Stimulated activated CD4-positive, alpha-beta T cell treated with anti-CD3 and anti-CD28 coated beads, Interleukin-2, amount 100 ng/mL, for 48 hours (primary cell): ENCODE results near the gene TXK.
A peak's percentile ranks its signal among the peaks of the same experiment; 100 is the strongest.

Experiments
- DNase-seq, 2 donors: peaks; one replicate each; pipeline ENCODE4 v3.0.0-alpha.2; 2020

Gene TXK

DNA sequence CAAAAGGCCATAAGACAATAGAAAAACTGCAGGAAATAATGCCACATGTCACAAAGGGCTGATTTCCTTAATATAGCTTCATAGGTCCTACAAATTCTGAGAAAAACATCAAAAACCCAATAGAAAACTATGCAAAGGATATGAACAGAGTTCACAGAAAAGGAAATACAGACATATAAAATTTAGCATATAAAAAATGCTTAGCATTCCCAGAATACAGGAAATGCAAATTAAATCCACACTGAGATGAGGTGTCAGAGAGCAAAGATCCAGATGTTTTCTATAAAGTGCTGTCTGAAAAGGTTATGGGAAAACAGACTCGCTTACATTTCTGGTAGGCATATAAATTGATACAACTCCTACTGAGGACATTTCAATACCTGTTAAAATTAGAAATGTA lies 33.8 kb downstream of the TXK start:
- no peak for DNase-seq

DNA sequence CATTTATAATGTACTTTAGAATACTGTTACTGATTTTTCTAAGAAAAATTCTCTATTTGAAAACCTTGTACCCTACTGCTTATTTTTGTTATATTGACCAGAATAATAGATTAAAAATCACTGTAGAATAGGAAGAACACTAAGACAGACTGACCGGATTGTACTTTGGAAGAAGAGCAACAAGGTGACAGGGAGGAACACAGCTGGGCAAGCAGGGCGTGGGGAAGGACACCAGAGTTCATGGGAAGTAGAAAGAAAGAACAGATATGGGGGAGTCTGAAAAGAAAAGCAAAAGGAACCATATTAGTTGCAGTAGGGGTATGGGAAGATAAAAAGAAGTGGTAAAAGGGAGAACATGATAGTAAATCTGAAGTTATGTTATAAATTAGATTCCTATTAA lies 38.6 kb downstream of the TXK start:
- DNase-seq = no peak

DNA sequence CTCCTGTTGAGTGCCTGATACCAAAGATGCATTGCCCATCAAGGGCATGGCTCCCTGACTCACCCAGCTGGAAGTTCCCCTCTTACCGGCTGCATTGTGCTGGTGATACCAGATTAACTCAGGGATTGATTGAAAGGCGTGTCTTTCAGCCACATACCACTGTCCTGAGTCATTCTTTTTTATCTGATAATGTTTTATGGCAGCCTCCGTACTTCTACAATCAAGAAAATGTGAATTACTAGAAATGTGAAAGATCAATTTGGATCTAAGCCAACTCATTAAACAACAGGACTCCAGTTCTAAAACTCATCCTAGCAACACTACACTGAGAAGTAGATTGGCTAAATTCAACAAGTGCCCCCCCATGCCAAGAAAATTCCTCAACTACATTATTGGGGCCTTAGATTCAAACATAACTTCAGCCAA lies 40.0 kb downstream of the TXK start:
- peak; percentile 26 to 32 for DNase-seq

DNA sequence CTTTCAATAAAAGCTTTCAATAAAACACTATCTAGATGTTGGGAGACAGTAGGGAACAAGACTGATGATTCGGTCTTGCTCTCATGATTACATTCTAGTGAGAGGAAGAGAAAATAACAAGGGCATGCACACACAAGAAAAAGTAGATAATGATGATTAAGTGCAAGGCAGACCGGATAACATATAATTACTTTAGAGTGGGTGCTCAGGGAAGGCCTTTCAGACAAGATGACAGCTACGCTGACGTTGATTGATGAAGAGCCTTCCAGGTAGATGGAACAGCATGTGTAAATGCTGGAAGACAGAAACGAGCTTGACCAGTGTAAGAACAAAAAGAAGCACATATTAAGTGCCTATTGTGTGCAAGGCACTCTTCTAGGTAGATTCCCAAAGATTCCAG lies 43.4 kb downstream of the TXK start:
- no peak for DNase-seq

DNA sequence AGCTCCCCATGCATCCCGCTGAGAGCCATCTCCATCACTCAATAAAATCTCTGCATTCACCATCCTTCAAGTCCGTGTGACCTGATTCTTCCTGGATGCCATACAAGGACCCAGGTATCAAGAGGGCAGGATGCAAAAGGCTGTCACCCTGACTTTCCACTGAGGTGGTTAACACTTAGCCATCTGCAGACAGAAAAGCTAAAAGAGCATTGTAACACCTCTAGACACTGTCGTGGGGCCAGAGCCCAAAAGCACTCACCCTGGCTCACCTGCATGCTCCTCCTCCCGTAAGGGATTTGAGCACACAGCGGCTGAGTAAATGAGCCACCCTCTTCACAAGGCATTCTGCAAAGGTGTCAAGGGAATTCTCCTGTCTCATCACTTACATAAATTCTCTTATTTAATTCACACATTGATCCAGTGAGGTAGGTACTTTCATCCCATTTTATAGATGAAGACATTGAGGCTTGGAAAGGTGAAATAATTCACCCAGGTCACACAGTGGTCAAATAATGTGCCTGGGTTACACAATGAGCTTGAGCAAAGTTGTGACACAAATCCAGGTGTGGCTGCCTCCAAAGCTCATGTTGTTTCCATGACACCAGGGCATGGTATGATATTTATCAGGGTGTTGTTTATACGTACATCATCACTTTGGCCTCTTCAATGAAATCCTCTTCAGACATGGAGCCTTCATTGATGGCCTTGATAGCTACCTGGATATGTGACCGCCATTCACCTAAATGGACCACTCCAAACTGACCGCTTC lies 48.0 kb downstream of the TXK start:
- DNase-seq = no peak

DNA sequence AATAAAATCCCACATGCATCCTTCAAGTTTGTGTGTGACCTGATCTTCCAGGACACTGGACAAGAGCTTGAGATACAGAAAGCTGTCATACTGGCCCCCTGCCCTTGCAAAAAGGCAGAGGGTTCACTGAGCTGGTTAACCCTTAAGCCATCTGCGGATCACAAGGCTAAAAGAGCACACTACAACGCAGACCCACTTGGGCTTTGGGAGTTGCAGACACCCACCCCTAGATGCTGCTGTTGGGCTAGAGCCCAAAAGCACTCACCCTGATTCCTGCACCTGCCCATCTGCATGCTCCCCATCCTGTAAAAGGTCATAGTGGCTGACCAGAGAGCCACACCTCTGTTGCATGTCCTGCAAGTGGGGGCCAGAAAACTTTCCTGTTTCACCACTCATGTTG lies 51.1 kb downstream of the TXK start:
- DNase-seq = no peak

DNA sequence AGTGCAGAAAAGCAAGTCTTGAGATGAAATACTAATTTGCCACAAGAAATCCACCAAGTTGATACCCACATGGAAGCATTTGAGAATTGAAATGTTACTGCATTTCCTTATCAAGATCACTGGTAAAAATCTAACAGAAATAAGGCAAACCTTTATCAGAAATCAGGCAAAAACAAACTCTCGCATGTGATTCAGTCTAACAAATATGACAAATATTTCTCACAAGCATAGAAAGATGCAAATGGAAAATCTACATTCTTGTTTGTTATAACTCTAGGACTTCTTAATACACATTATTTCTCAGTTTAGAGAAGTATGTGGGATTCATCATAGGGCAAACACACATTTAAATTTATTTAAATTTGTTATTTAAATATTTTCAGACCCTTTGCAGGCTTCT lies 52.9 kb downstream of the TXK start:
- no peak for DNase-seq

DNA sequence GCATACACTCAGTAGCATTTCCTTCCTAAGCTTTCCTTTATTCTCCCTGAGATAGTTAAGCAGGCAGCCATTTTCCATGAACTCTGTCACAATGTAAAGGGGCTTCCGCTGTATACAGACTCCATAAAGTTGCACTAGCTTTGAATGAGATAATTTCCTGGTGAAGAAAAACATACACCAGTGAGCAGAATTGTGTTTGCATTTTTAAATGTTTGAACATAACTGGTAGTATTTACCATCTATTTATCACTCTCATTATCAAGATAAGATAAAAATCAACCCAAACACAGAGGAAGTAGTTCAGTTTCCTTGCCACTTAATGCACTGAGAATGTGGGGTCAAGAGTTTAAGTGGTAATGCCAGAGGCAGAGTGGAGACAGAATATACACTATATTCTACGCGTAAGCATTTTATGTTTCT lies 54.1 kb downstream of the TXK start:
- DNase-seq = no peak

DNA sequence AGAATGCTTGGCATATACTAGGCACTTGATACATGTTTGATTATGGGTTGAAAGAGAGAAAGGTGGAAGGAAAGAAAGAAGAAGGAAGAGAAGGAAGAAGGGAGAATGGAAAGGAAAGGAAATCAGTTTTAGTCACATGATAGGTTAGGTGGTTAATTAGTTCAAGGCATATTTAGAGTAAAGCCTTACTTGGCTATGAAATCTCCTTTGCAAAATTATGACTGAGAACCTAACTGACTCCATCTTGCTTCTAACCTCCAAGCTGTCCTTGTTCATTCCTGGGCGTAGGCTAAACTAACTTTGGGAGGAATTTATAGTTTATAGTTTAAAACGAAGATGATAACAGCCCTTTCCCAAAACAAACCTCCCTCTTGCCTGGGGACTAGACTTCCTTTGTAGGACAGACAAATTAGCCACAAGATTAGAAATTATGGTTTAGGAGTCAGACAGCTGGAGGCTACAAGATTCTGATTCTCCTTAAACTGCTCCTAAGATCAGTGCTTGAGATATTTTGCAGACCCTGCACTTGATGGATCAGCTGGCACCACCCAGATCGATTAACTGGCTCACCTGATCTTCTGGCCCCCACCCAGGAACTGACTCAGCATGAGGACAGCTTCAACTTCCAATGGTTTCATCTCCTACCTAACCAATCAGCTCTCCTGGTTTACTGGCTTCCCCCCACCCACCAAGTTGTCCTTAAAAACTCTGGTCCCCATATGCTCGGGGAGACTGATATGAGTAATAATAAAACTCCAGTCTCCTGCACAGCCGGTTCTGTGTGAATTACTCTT lies 55.0 kb downstream of the TXK start:
- no peak for DNase-seq

DNA sequence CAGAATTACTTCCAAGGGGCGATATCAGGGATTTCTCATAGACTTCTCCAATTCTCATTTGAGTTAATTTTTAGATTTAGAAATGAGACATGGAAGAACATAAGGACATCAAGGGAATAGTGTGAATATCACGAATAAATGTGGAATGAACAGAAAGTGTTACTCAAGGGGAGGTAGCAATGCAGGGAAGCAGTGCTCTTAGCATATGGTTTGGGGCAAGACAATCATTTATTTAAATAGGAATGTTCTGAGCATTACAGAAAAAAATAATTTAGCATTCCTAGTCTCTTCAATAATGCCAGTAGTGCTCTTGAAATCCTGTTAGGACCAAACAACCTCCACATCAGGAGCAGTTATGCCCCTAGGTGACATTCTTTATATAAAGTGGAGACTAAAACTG lies 55.6 kb downstream of the TXK start:
- no peak for DNase-seq

DNA sequence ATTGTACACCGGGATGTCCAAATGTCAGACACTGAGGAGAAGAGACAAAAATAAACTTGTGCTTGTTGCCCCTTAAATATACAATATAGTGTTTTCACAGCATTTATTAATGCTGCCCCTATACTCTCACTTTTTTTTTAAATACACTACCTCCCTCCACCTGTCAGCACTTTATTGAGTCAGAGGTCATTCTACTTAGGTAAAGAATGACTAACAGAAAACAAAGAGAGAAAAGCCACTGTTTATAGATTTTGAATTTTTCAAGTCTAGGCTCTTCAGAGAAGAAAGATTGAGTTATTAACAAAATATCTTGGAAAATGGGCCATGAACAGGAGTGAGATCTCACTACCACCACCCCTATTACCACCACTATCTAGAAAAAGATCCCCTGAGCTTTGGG lies 59.4 kb downstream of the TXK start:
- no peak for DNase-seq

DNA sequence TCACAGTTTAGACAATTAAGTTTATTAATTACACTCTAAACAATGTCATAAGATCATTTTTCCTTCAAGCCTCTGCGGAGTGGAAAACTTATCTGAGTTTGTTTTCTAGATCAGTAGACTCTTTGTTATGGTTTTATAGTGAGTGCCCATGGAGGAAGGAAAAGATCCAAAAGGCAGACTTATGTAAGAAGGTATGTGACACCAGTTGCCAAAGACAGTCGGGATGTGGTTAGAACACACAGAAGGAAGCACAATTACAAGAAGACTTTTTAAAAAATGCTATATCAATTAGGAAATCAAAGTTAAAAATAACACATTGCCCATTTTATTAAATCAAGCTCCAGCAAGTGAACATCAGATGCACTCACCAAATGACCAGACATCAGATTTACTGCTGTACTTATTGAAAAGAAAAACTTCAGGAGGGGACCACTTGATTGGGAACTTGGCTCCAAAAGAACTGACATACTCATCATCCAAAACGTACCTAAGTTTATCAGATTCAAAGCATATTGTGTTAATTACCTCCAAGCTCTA lies 60.4 kb downstream of the TXK start:
- no peak for DNase-seq

DNA sequence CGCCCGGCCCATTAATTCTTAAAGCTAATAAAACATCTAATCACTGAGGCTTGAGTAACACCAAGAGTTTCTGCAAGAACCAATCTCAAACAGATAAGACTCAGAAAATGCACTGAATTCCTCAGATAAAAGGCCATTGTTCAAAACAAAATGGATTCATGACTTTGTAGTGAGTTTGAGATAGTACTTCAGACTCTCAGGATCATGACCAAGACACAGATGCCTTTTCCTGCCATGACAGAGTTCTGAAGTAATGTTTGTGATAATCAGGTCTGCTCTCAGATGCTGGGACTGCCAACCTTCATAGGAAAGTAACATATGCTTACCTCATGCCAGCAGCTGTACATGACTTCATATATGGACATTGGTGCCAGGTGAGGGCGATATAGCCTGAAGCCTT lies 62.9 kb downstream of the TXK start:
- no peak for DNase-seq

DNA sequence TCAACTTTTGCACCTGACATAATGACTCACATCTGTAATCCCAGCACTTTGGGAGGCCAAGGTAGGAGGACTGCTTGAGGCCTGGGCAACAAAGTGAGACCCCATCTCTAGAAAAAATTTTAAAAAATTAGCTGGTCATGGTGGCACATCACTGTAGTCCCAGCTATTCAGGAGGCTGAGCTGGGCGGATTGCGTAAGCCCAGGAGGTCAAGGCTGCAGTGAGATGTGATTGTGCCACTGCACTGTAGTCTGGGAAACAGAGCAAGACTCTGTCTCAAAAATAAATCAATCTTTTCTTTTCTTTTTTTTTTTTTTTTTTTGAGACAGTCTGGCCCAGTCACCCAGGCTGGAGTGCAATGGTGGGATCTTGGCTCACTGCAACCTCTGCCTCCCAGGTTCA lies 65.0 kb downstream of the TXK start:
- DNase-seq = no peak

DNA sequence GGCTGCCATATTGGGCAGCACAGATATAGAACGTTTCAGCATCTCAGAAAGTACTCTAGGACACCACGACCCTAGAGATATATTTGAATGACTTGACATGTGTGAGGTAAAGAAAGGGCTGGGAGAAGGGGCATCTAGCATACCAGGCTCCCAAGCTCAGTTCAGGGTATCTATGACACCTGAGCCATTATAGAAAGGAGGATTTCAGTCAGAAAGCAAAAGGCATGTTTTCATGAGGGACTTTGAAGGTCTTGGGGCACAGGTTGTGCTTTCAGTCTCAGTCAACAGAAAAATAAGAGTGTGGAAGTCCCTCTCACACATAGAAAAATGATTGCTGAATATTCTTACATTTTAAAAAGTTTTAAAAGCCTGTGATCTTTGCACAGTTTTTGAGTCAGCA lies 65.9 kb downstream of the TXK start:
- DNase-seq = no peak

DNA sequence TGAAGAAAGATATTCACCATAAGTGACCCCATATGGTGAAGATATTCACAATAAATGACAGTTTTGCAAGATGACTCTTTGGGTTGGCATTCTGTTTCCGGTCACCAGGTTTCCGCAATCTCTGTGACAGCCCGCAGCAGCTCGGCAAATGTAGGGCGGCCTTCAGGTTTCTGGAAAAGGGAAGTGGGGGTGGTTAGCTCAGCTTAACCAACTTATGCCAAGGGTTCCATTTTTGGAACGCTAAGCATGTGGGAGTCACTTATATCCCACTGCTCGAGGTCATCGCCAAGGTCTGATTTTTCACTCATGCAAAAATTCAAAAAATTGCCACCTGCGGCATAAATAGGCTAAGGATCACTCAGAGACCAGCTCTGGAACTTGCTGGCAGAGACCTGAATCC lies 66.5 kb downstream of the TXK start:
- DNase-seq = no peak

DNA sequence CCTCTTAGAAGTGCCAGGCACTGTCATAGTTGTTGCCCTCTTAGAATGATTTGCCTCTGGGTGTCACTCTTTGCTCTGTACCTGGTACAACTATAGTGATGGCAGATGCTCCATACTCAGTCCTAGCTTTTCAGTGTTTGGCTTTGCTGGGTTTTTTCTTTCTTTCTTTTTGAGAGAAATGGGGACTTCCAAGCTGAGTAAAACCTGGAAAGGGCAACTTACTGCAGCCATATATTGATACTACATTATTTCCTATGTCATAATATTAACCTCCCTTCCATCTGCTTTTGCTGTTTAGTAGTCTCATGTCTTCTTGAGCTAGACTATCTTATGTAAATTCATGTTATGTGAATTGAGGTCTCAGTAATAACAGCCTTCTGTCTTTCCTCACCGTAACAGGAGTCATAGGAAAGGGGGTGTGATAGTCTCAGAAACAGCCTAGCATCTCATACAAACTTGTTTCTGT lies 68.4 kb downstream of the TXK start:
- DNase-seq = no peak

DNA sequence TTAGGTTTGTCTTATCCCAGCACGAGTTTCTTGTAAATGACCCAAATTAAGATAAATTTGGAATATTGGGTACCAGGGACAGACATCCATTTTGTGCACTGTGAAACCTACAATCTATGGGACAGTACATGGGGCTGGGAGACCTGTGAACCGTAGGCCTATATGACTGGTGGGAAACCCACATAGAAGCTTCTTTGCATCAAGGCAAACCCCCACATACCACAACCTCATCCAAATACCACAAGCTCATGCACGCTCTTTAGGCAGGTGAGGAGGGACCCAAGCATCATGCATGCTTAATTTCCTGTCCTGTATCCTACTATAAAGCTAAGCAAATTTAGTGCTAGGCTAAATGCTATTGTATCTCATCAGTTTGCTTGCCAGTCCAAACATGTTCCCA lies 69.7 kb downstream of the TXK start:
- DNase-seq = no peak

DNA sequence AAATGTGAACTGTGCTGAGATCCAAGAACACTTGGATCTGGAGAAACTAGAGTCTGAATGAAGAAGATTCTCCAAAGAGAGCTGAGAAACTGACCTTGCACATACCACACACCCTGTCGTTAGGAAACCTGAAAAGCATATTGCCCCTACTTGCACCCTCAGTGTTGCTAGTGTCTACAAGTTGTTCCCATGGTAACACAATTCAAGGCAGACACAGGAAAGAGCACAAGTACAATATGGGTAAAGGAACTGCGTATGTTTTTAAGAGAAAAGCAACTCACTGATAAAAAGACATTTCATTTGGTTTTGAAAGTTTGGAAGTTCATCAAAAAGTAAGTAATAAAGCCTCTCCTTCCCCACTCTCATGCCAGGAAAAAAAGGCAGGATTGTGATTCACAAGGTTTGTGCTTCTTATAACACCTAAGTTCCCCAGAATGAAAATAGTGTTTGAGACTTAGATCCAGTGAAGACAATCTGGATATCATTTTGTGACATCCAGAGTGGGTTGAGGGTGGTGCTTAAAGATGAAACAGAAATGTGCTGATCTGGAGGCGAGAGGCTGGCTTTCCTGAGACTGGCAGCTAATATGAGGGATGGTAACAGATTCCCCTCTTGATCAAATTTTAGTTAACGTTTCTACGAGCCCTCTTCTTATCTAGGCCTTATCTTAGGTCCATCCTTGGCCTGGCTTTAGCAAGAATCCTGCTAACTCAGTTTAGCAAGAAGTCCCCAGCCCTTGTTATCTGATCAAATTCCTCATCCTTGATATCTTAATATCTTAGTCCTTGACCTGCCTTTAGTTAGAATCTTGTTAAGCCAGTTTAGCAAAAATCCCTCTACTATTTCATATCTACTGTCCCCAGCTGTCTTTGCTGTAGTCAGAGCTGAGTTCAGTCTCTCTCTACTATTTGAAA lies 75.2 kb downstream of the TXK start:
- DNase-seq = no peak

DNA sequence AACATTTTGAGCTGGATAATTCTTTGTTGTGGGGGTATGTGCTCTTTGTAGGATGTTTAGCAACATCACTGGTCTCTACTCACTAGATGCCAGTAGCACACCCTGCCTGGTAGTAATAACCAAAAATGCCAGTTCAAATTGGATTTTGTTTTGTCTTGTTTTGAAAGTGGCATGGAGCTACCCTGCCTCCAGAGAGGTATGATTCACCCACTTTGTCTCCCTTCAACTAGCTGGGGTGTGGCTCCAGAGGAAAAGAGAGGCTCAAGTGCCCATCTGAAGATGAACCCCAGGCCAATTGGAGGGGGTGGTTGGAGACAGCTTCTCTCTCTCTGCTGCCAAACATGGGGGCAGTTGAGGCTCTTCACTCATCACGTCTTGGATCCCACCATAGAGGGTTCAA lies 83.0 kb downstream of the TXK start:
- DNase-seq = no peak

DNA sequence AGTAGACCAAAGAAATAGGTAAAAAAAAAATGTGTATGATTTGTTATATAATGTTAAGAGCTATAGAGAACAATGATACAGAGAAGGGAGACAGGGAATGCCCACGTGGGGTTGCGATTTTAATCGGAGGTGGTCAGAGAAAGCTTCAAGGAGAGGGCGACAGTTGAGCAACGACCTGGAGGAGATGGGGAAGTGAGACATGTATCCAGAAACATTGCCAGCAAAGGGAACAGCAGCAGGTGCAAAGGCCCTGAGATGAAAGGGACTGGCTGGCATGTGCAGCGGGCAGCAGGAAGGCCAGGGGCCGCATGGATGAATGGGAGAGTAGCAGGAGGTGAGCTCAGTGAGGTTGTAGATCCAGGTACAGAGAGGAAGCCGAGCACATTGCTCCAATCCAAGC lies 84.6 kb downstream of the TXK start:
- no peak for DNase-seq

DNA sequence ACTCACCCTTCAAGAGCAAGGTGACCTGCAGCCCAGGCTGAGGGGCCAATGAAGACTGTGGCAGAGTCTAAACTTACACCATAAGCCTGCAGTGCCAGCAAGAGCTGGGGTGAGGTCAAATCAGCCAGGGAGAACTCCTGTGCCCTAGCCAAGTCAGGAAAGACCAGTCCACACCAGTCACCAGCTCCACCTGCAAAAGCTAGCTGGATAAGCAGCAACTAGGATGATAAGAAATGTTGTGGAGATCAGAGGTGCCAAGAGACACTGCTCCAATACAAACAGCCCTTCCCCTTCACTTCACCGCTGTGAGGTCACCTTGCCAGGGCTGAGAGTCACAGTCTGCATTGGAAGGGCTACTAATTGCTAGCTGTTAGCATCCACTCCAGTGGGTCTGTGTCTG lies 86.2 kb downstream of the TXK start:
- no peak for DNase-seq

DNA sequence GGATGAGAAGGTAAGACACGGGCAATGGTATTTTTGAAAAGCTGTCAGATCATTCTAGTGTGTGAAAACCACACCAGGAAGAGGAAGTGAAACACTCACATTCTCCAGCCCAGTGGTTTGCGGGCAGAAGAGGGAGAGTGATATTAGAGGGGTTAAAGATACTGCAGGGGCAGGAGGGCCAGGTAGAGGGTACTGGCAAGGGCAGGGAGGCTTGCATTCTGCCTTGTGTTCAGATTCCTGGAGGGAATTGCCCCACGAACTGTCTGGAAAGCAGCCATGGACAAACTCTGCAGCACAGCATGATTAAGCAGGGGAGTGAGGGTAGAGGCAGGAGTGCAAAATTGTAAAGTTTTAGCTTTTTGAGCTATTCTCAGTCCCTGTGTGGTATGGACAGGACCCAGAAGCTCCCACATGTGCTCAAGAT lies 86.6 kb downstream of the TXK start:
- DNase-seq = peak; percentile 60 to 67
